GM12878 (cell line): ENCODE measurements around the gene SZRD1.

ENCODE experiments used
- FOS ChIP-seq: IDR thresholded peaks from 3 replicates; pipeline ENCODE4 v1.6.1; 2011; ENCODE audit warnings: borderline replicate concordance; ENCODE audit not compliant: insufficient read length; ENCODE audit errors: extremely low read depth
- YY1 ChIP-seq: IDR thresholded peaks from 2 replicates; pipeline ENCODE4 v1.6.1; 2011; ENCODE audit warnings: low read depth, mild to moderate bottlenecking, low read length
- ZNF274 ChIP-seq: IDR thresholded peaks from one replicate; pipeline ENCODE4 v1.8.0; 2011; ENCODE audit not compliant: insufficient read length, insufficient read depth

DNA sequence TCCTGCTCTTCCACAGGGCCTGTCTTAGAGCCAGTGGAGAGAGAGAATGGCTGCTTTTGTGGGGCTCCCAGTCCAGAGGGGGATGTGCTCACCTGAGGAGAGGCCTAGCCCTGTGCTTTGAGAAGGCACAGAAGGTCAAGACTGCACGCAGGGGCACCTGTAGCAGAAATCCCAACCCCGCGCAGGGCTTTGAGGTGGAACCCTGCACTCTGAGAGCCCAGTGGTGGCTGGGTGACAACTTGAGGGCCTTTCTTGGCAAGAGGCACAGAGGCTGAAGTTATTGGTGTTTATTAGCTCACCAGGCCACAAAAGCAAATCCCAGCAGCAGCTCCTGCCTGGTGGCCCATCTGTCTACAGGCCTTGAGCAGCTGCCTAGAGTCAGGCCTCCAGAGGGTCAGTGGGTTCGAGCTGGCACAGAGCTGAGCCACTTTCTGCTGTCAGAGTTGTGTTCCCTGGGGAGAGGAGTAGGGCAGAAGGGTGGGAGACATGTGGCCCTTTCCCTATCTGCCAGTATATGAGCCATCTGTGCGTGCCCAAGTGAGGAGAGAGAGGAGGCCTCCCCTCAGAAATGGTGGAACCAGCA, 31.4 kb downstream of the SZRD1 start:
- TF ChIP-seq ZNF274 (no peak), YY1 (no peak), FOS (no peak)
